ENCODE measurements around the gene CELF4.

The CELF4 gene

DNA sequence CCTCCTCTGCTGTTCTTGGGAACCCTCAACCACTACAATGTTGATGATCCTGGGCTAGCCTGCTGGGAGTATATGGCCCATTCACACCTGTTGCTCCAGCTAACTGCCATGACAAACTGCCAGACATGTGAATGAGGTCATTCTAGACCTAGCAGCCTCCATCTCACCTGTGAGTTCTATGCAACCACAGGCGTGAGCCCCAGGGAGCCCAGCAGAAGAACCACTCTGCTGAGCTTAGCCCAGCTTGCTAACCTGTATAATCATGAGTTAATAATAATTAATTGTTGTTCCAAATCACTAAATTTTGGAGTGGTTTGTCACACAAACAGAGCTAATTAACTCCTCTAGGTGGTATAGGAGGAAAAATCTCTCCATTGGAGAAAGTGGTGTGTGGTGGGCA lies 24.7 kb upstream of the CELF4 start:
- Histone ChIP-seq H3K27ac (ENCODE audit: low read depth, low read length) (no peak overlapping the region), H3K4me2 (ENCODE audit: low read length) (no peak overlapping the region), H3K27me3 (ENCODE audit: control insufficient read depth, low read length) (no peaks in the 10 kb centered on the region), H3K9me2 (replicated peaks; ENCODE audit: control insufficient read depth, low read length) (no peaks in the 10 kb centered on the region), H3K9me3 (ENCODE audit: control insufficient read depth, insufficient read depth, low read length) (no peaks in the 10 kb centered on the region), H3K79me2 (ENCODE audit: control insufficient read depth, low read length) (no peaks in the 10 kb centered on the region), H3K36me3 (ENCODE audit: control insufficient read depth, low read length) (no peaks in the 10 kb centered on the region), H4K20me1 (ENCODE audit: control insufficient read depth, insufficient read depth, low read depth, low read length) (no peaks in the 10 kb centered on the region), H3F3A (ENCODE audit: control insufficient read depth, insufficient read depth) (no peaks in the 10 kb centered on the region), H3K4me1 (ENCODE audit: control insufficient read depth, low read length) (no peaks in the 10 kb centered on the region), H3K4me3 (ENCODE audit: low read length) (no peak overlapping the region)
- TF ChIP-seq, protein P1, sequence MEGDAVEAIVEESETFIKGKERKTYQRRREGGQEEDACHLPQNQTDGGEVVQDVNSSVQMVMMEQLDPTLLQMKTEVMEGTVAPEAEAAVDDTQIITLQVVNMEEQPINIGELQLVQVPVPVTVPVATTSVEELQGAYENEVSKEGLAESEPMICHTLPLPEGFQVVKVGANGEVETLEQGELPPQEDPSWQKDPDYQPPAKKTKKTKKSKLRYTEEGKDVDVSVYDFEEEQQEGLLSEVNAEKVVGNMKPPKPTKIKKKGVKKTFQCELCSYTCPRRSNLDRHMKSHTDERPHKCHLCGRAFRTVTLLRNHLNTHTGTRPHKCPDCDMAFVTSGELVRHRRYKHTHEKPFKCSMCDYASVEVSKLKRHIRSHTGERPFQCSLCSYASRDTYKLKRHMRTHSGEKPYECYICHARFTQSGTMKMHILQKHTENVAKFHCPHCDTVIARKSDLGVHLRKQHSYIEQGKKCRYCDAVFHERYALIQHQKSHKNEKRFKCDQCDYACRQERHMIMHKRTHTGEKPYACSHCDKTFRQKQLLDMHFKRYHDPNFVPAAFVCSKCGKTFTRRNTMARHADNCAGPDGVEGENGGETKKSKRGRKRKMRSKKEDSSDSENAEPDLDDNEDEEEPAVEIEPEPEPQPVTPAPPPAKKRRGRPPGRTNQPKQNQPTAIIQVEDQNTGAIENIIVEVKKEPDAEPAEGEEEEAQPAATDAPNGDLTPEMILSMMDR (IDR thresholded peaks at IDR 0.05; ENCODE audit: low read depth, low read length, poor library complexity, severe bottlenecking): no peak
- no peak for TF ChIP-seq EZH2phosphoT487 (IDR thresholded peaks at IDR 0.05; ENCODE audit: borderline replicate concordance, low read length)

DNA sequence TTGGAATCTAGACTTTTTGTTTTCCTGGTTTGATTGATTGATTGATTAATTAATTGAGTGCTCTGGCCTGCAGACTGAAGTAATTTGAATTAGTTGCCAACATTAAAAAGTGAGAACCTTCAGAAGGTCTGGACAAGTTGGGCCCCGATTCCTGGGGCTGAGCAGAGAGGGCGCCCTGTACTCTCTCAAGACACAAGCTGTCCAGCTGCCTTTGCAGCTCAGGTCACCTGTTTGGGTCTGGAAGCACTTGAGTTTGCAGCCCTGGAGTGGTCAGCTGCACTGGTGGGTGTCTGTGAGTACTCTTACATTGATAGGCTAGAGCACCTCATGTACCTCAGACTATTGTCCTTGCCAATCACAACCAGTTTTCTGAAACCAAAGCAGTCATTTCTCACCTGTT lies 22.7 kb upstream of the CELF4 start:
- H3K9me2 ChIP-seq (replicated peaks; ENCODE audit: control insufficient read depth, low read length): no peaks in the 10 kb centered on the region
- no peaks in the 10 kb centered on the region for H3K36me3 ChIP-seq (ENCODE audit: control insufficient read depth, low read length)
- no peaks in the 10 kb centered on the region for H3K79me2 ChIP-seq (ENCODE audit: control insufficient read depth, low read length)
- H3K4me1 ChIP-seq (ENCODE audit: control insufficient read depth, low read length): no peaks in the 10 kb centered on the region
- no peak overlapping the region for H3K4me3 ChIP-seq (ENCODE audit: low read length)
- no peaks in the 10 kb centered on the region for H3K9me3 ChIP-seq (ENCODE audit: control insufficient read depth, insufficient read depth, low read length)
- H3K27ac ChIP-seq (ENCODE audit: low read depth, low read length): no peak overlapping the region
- TF ChIP-seq, protein P1 (IDR thresholded peaks at IDR 0.05; ENCODE audit: low read depth, low read length, poor library complexity, severe bottlenecking): no peak
- TF ChIP-seq EZH2phosphoT487 (IDR thresholded peaks at IDR 0.05; ENCODE audit: borderline replicate concordance, low read length): no peak
- no peak overlapping the region for H3K4me2 ChIP-seq (ENCODE audit: low read length)
- no peaks in the 10 kb centered on the region for H3F3A ChIP-seq (ENCODE audit: control insufficient read depth, insufficient read depth)
- no peaks in the 10 kb centered on the region for H4K20me1 ChIP-seq (ENCODE audit: control insufficient read depth, insufficient read depth, low read depth, low read length)
- H3K27me3 ChIP-seq (ENCODE audit: control insufficient read depth, low read length): no peaks in the 10 kb centered on the region

DNA sequence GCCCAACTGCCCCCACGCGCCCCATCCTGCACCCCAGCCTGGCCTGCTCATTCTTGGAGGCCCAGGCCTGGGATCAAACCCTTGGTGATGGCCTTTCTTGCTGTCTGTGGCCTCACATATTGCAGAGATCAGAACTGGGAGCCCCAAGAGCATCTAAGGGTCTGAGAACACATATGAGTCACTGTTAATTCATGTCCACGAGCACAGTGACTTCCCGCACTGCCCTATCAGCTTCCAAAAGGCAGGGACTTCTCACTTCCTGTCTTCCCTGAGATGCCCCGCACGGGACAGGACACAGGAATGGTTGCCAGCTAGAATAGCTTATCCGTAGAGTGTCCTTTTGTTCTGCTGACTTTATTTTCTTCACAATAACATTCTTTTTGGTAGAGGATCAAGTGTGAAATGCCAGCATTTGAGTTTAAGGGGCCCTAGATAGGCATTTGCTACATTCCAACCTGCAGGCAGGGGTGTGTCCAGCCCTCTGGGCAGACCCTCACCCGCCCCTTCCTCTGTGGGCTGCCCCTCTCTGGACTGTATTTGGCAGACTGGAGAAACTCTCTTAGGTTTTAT lies 21.1 kb upstream of the CELF4 start:
- Histone ChIP-seq H3K27me3 (ENCODE audit: control insufficient read depth, low read length) (no peaks in the 10 kb centered on the region), H3K4me3 (ENCODE audit: low read length) (no peak overlapping the region), H3K9me3 (ENCODE audit: control insufficient read depth, insufficient read depth, low read length) (no peaks in the 10 kb centered on the region), H3F3A (ENCODE audit: control insufficient read depth, insufficient read depth) (no peaks in the 10 kb centered on the region), H4K20me1 (ENCODE audit: control insufficient read depth, insufficient read depth, low read depth, low read length) (no peaks in the 10 kb centered on the region), H3K9me2 (replicated peaks; ENCODE audit: control insufficient read depth, low read length) (no peaks in the 10 kb centered on the region), H3K27ac (ENCODE audit: low read depth, low read length) (no peak overlapping the region), H3K4me2 (ENCODE audit: low read length) (no peak overlapping the region), H3K79me2 (ENCODE audit: control insufficient read depth, low read length) (no peaks in the 10 kb centered on the region), H3K4me1 (ENCODE audit: control insufficient read depth, low read length) (no peaks in the 10 kb centered on the region), H3K36me3 (ENCODE audit: control insufficient read depth, low read length) (no peaks in the 10 kb centered on the region)
- no peak for TF ChIP-seq EZH2phosphoT487 (IDR thresholded peaks at IDR 0.05; ENCODE audit: borderline replicate concordance, low read length)
- TF ChIP-seq, protein P1 (IDR thresholded peaks at IDR 0.05; ENCODE audit: low read depth, low read length, poor library complexity, severe bottlenecking): no peak
